Measurements from ENCODE around the gene GALNT5.

GALNT5 gene

GRCh38 chr2:157292853-157293252 is 35.3 kb downstream of the GALNT5 start:
- no peak for DNase-seq (ENCODE audit: low read depth in 2 of 2)

DNA sequence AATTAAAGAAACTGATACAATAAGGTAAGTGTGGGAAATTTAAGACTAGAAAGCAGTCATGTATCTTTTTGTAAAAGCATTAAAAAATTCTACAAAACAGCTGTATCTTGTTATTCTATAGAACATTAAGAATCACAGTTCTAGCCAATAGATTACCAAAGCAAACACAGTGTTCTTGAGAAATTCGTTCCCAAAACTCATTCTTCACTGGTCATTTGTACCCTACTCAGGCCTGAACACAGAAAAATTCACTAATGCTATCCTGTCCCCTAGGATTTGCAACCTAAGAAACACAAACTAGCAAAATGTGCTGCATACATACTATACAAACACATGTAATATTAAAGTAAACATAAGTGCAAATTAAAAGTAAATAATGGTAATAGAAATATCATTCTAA is 39.0 kb downstream of the GALNT5 start:
- no peak for DNase-seq (ENCODE audit: low read depth in 2 of 2)

GRCh38 chr2:157296958-157297357 is 39.5 kb downstream of the GALNT5 start:
- DNase-seq (ENCODE audit: low read depth in 2 of 2) = no peak

GRCh38 chr2:157301307-157301706 is 43.8 kb downstream of the GALNT5 start:
- no peak for DNase-seq (ENCODE audit: low read depth in 2 of 2)

DNA sequence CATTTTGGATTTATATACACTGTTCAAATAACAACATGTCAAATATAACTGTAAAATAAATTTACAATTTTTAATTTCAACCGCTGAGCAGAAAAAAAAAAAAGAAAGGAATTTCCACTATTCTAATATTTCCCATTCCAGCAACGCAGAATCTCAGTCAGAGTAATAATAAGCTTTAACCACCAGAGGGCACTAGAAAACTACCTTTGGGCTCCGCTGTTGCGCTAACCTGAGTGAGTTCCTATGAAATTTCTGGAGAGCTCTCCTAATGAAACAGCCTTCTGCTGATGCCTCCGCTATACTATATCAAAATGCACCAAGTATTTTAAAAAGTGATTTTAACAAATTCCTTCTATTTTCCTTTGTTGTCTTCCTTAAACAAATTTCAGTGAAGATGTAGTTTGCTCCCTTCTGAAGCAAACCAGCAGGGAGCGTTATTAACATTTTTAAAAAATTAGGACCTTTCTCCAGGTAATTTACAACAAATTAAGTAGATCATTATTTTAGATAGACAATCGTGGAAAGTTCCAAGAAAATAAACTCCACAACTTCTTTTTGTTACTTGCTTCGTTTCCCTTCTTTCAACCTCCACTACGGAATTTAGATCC is 45.1 kb downstream of the GALNT5 start:
- DNase-seq (ENCODE audit: low read depth in 2 of 2) = no peak

GRCh38 chr2:157303612-157304011 is 46.1 kb downstream of the GALNT5 start:
- no peak for DNase-seq (ENCODE audit: low read depth in 2 of 2)

DNA sequence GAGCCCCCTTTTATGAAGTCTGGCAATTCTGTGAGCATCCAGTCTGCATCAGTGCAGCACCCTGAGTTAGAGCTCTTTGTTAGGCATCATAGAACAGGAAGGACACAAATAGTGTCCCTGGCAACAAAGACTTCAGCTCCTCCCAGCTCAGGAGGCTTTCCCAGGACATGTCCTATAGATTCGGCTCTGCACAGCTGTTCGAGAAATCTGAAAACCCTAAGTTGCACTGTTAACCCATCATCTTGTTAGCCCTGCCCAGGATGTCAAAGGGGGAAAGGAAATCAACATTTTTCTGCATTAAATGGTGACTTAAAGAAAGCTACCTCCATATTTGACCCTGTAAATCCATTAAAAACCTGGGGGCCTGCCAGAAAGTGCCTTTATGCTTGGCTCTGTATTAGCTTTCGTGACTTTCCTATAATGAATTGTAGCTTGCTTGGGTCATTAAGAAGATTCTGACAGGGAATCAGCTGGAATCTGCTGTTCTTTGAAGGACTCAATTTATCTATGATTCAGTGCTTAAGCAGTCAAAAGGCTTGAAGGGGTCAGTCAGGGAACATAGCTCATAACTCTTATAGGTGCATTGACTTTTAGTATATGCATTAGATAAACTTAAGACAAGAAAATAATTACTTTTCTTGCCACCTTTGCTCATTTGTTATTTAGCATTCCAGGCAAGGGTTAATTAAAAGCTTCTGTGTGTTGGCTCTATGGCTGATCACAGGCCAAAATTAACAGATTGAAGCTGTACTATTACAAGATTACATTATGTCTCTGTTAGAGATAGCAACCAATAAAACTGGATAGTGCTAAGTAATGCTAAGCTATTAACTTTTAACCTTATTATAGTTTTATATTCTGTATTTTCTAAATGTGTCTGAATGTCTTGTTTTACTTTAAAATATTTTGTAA is 47.6 kb downstream of the GALNT5 start:
- no peak for DNase-seq (ENCODE audit: low read depth in 2 of 2)

DNA sequence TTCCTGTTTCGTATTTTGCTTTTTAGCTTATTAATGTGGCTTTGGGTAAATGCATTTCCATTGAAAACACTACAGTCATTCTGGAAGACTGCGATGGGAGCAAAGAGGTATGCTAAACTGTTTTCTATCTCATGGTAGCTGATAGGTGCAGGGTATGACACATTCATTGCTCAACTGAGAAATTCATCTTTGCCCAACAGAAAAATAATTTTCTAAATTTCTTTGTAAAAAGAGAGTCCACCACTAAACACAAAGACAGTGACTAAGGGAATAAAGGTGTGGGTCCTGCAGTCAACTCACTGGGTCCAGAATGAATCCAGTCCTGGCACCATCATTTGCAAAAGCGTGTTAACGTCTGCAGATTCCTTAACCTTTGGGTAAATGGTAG is 48.2 kb downstream of the GALNT5 start:
- DNase-seq (ENCODE audit: low read depth in 2 of 2) = no peak

GRCh38 chr2:157307021-157307420 is 49.5 kb downstream of the GALNT5 start:
- DNase-seq (ENCODE audit: low read depth in 2 of 2) = no peak

GRCh38 chr2:157309878-157310277 is 52.4 kb downstream of the GALNT5 start:
- no peak for DNase-seq (ENCODE audit: low read depth in 2 of 2)

- no peak for DNase-seq (ENCODE audit: low read depth in 2 of 2)
Measured at GRCh38 chr2:157311706-157312105, 54.2 kb downstream of the GALNT5 start.

GRCh38 chr2:157312866-157313486 is 55.5 kb downstream of the GALNT5 start:
- no peak for DNase-seq (ENCODE audit: low read depth in 2 of 2)

DNA sequence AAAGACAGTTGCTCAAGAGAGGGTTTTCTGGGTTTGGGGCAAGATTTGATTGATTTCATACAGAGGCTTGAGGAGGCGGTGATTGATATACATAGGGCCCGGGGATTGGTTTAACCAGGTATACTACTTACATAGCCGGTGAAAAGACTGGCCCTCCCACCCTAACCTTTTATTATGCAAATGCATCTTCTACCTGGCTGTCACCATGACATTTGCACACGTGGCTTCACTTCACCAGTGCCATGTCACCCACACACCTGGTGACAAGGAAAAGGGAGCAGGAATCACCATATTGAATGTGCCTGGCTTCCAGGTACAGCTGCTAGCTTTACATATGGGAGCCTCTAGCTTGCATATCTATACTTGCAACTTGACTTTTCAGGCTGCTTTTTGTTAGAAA is 58.4 kb downstream of the GALNT5 start:
- no peak for DNase-seq (ENCODE audit: low read depth in 2 of 2)

DNA sequence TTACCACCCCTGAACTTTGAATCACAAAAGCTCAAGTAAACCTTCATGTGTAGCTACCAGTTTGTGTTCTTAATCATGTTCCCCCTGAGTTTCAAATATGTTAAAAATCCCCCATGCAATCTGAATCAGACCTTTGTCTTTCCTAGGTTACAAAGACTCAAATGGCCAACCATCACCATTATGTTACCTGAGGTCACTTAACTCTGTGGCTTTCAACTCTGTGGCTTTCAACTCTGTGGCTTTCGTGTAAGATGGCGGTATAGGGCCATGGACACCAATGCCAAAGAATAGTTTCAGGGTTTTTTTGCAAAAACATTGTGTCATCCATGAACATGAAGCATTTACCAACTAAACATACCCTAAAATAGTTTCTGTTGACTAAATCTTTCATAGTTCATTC is 61.4 kb downstream of the GALNT5 start:
- no peak for DNase-seq (ENCODE audit: low read depth in 2 of 2)

GRCh38 chr2:157319795-157320194 is 62.3 kb downstream of the GALNT5 start:
- DNase-seq (ENCODE audit: low read depth in 2 of 2) = no peak

- no peak for DNase-seq (ENCODE audit: low read depth in 2 of 2)
Measured at GRCh38 chr2:157320409-157320808, 62.9 kb downstream of the GALNT5 start.

DNA sequence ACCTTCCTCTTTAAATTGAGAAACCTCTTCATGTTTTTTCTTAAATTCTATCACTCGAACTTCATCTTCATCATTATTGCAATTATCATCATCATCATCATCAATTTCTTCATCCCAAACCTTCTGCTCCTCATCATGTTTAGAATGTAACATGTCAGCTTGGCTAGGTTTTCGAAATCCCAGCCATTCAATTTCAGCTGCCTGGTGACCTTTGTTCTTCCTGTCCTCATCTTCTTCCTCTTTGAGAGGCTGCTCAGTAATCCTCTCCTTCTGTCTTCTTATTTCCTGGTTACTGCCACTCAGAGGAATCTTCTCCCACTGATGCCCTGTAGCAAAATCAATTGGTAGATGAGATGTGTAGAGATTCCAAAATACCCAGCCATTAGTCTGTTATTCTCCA is 64.0 kb downstream of the GALNT5 start:
- no peak for DNase-seq (ENCODE audit: low read depth in 2 of 2)

DNA sequence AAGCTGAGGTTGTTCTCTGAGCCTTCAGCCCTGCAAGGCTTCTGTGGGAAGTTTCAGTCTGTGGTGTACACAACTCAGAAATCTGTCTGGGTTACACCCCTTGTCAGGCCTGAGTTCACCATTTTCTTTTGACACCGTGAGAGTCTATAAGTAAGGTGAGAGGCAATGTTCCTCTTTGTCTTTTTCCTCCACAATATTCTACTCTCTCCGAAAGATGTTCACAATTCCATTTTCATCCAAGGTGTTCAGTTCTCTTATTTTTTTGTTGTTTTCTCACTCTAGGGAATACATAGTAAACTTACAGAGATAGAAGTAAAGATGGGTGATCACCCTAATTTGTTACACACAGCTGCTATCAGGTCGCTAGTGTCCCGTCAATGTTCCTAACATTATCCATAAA is 64.9 kb downstream of the GALNT5 start:
- DNase-seq (ENCODE audit: low read depth in 2 of 2) = no peak

- DNase-seq (ENCODE audit: low read depth in 2 of 2) = no peak
Measured at GRCh38 chr2:157324331-157324843, 66.9 kb downstream of the GALNT5 start.

GRCh38 chr2:157325786-157326185 is 68.3 kb downstream of the GALNT5 start, which contains the start of gene ERMN:
TSS of gene ERMN (minus strand) at chr2:157325824. CDS start at chr2:157325642, 182 bp downstream.
- DNase-seq (ENCODE audit: low read depth in 2 of 2) = no peak

DNA sequence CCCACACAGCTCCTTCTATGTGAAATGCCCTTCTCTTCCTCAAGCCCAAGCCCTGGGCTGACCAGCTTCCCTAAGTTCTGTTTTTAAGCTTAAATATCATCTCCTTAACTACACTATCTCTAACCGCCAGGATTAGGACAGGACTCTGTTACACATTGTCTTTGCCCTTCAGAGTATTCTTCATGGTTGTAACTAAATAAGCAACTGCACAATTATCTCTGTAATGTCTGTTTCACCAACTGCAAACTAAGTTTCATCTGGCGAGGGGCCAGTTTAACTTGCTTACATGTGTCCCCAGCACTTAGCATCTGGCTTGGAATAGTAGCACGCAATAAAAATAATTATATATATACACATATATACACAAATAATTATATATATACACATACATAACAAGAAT is 69.2 kb downstream of the GALNT5 start:
- no peak for DNase-seq (ENCODE audit: low read depth in 2 of 2)

DNA sequence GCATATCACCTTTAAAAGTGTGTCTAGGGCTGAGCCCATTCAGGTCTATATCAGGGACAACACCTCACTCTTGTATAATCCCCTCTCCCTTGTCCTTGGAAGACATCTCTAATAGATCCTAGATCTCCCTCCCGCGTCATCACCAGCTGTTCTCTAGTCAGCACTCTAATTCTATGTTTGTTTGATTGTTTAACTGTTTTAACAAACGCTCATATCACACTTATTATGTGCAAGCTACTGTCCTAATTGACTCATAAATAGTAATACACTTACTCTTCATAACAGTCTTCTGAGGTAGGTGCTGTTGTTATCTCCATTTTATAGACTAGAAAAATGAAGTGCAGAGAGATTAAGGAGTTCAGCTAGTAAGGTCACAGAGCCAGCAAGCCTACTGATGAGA is 69.7 kb downstream of the GALNT5 start:
- no peak for DNase-seq (ENCODE audit: low read depth in 2 of 2)

Data from stimulated activated CD4-positive, alpha-beta T cell treated with anti-CD3 and anti-CD28 coated beads, Interleukin-12 subunit alpha, Interleukin-12 subunit beta, amount 100 ng/mL, for 24 hours (primary cell).